GM12878 (cell line): ENCODE measurements around the gene BRICD5. TPM values are rescaled to one million over a fixed set of nuclear protein-coding genes. Genes with fewer than 3 reads are reported as not detected.

Experiments
- ATAC-seq: fragments of 200-7000 bp; cut with Tn5 transposase; 3 replicates; pipeline ENCODE4 v1.9.1; 2020; ENCODE audit warnings: mild to moderate bottlenecking, moderate library complexity
- BruUV-seq: library from RNA; stranded (reverse); fragments of 400-500 nt; replicated peaks from 2 replicates; lab custom pipeline; 2021; lab: Mats Ljungman, UMichigan
- CTCF ChIA-PET: fragments of 300-600 bp; sonication (Branson Sonifier 250); formaldehyde crosslinking; extraction: SDS; loops from one replicate; lab custom pipeline; 2021; ENCODE audit warnings: inconsistent platforms; lab: Yijun Ruan, JAX
- POLR2A ChIA-PET: fragments of 350-600 bp; formaldehyde crosslinking; extraction: SDS; loops from one replicate; lab custom pipeline; 2021; ENCODE audit warnings: inconsistent platforms; lab: Charles Lee
- RAD21 ChIA-PET: fragments of 300-600 bp; sonication (Branson Sonifier 250); formaldehyde crosslinking; loops from one replicate; lab custom pipeline; 2023; ENCODE audit warnings: antibody characterized with exemption; ENCODE audit not compliant: unreplicated experiment; lab: Charles Lee
- SMC1A ChIA-PET: fragments of 300-600 bp; sonication (Branson Sonifier 250); formaldehyde crosslinking; loops from one replicate; lab custom pipeline; 2023; ENCODE audit not compliant: unreplicated experiment, uncharacterized antibody; lab: Charles Lee
- DNase-seq: peaks from one replicate; pipeline ENCODE4 v3.0.0-alpha.2; 2011; ENCODE audit warnings: low read depth, low spot score
- FAIRE-seq: peaks from 3 replicates; lab custom pipeline; 2011; peaks lifted over from hg19 to GRCh38; lab: Jason Lieb, UNC
- H2AFZ ChIP-seq: 2 replicates; pipeline ENCODE4 v1.6.0; 2011; ENCODE audit warnings: low read depth, low read length, control low read depth; ENCODE audit not compliant: control insufficient read depth
- H3K27ac ChIP-seq: 2 replicates; pipeline ENCODE4 v1.5.1; 2011; ENCODE audit warnings: control low read depth; ENCODE audit not compliant: control insufficient read depth, insufficient read depth
- H3K27me3 ChIP-seq, 2 experiments: replicated peaks in 1 of 2; 2 replicates each; pipeline versions ENCODE4 v1.6.0 to v1.6.1; 2011; ENCODE audit warnings: low read length in 1 of 2; ENCODE audit not compliant: control insufficient read depth in 2 of 2, insufficient read depth in 2 of 2
- H3K36me3 ChIP-seq, 2 experiments: 2 replicates each; pipeline ENCODE4 v1.5.1; 2011; ENCODE audit warnings: low read length in 1 of 2; ENCODE audit not compliant: control insufficient read depth in 2 of 2, insufficient read depth in 2 of 2
- H3K4me1 ChIP-seq: 2 replicates; pipeline ENCODE4 v1.6.1; 2011; ENCODE audit warnings: mild to moderate bottlenecking, low read length, moderate library complexity, mixed read lengths; ENCODE audit not compliant: control insufficient read depth, insufficient read depth
- H3K4me2 ChIP-seq: 2 replicates; pipeline ENCODE4 v1.6.0; 2011; ENCODE audit warnings: control low read depth; ENCODE audit not compliant: control insufficient read depth, insufficient read depth
- H3K4me3 ChIP-seq: fragments of 200-600 bp; sonication (generic); 2 replicates; pipeline ENCODE4 v1.5.1; 2016
- H3K79me2 ChIP-seq: 2 replicates; pipeline ENCODE4 v1.6.0; 2011; ENCODE audit warnings: low read length; ENCODE audit not compliant: control insufficient read depth, insufficient read depth
- H3K9ac ChIP-seq: 2 replicates; pipeline ENCODE4 v1.8.0; 2011; ENCODE audit warnings: low read length, control low read depth, mixed read lengths; ENCODE audit not compliant: control insufficient read depth, insufficient read depth
- H3K9me3 ChIP-seq: replicated peaks from 3 replicates; pipeline ENCODE4 v1.5.1; 2011; ENCODE audit warnings: mild to moderate bottlenecking, low read length; ENCODE audit not compliant: control insufficient read depth, insufficient read depth
- H4K20me1 ChIP-seq: 2 replicates; pipeline ENCODE4 v1.6.0; 2011; ENCODE audit not compliant: control insufficient read depth, insufficient read depth
- BMI1 ChIP-seq: fragments of 450-650 bp; IDR thresholded peaks from 2 replicates; pipeline ENCODE4 v1.6.1; 2016; ENCODE audit warnings: mild to moderate bottlenecking, moderate library complexity, borderline replicate concordance
- CHD2 ChIP-seq: IDR thresholded peaks from 2 replicates; pipeline ENCODE4 v1.6.1; 2011; ENCODE audit warnings: low read depth, low read length, improper control_type of control experiment, borderline replicate concordance
- CREM ChIP-seq: IDR thresholded peaks from 2 replicates; pipeline ENCODE4 v1.6.1; 2014; ENCODE audit warnings: antibody characterized with exemption, low read depth
- HDAC6 ChIP-seq: fragments of 200-600 bp; sonication (generic); IDR thresholded peaks from one replicate; pipeline ENCODE4 v1.8.0; 2017; ENCODE audit warnings: antibody characterized with exemption; ENCODE audit not compliant: unreplicated experiment
- IRF4 ChIP-seq: IDR thresholded peaks from 2 replicates; pipeline ENCODE4 v1.6.1; 2011; ENCODE audit warnings: low read depth, low read length
- KAT2A ChIP-seq: conservative IDR thresholded peaks from 2 replicates; pipeline ENCODE4 v1.6.1; 2011; ENCODE audit warnings: low read depth, low read length; ENCODE audit not compliant: control insufficient read depth
- NFIC ChIP-seq: IDR thresholded peaks from 2 replicates; pipeline ENCODE4 v1.6.1; 2012; ENCODE audit warnings: low read depth, mild to moderate bottlenecking, inconsistent platforms, low read length, moderate library complexity
- NR2C2 ChIP-seq: IDR thresholded peaks from 2 replicates; pipeline ENCODE4 v1.6.1; 2011; ENCODE audit warnings: borderline replicate concordance, low read depth; ENCODE audit not compliant: control insufficient read depth, insufficient read length
- NRF1 ChIP-seq: conservative IDR thresholded peaks from 2 replicates; pipeline ENCODE4 v1.6.1; 2011; ENCODE audit warnings: mild to moderate bottlenecking, low read depth, low read length, improper control_type of control experiment
- PAX8 ChIP-seq: fragments of 450-650 bp; IDR thresholded peaks from 2 replicates; pipeline ENCODE4 v1.6.1; 2017; ENCODE audit warnings: mild to moderate bottlenecking, moderate library complexity
- RELA ChIP-seq: fragments of 450-650 bp; IDR thresholded peaks from 2 replicates; pipeline ENCODE4 v1.8.0; 2014; ENCODE audit warnings: borderline replicate concordance; ENCODE audit not compliant: partially characterized antibody
- WGBS: methylation state at CpG from one replicate; pipeline ENCODE4 v1.1.6; 2016; ENCODE audit warnings: low lambda C conversion rate; ENCODE audit not compliant: insufficient replicate concordance, insufficient coverage; ENCODE audit errors: missing lambda C conversion rate; 5-methylcytosine and 5-hydroxymethylcytosine counted together
- in situ Hi-C: fragments of 300-500 bp; cut with MboI; formaldehyde crosslinking; loops from 9 replicates; pipeline ENCODE4 v1.14.3; 2018; ENCODE audit warnings: mixed read lengths
- intact Hi-C: fragments of 100-400 bp; cut with micrococcal nuclease; formaldehyde crosslinking; loops from one replicate; pipeline ENCODE4 v1.14.2; 2022; ENCODE audit not compliant: unreplicated experiment
- polyA plus RNA-seq, 11 experiments: library from polyadenylated mRNA; depleted of rRNA in 4 of 11; unstranded in 6 of 11; stranded (reverse) in 5 of 11; fragments of >200 nt; fragmentation: Nextera tagmentation in 4 of 11; fragmentation: Illumina TruSeq in 1 of 11; extraction: Ambion mirVana in 4 of 11; extraction: Trizol in 1 of 11; gene quantifications; 1 replicate in 1 of 11; 2 replicates in 10 of 11; pipeline versions ENCODE4 v1.2.1 to v1.2.3, GENCODE V29; 2011 to 2016; ENCODE audit warnings: inconsistent platforms in 2 of 11, missing spikeins in 2 of 11, low read depth in 1 of 11
- total RNA-seq, 4 experiments: library from RNA; depleted of rRNA in 3 of 4; stranded (reverse); fragments of >200 nt in 3 of 4; fragmentation: Illumina TruSeq in 1 of 4; extraction: Trizol in 1 of 4; gene quantifications; 2 replicates each; pipeline versions ENCODE4 v1.2.1 to v1.2.3, GENCODE V29; 2013 to 2021
- TF ChIP-seq, protein P1 (sequence below): IDR thresholded peaks from 2 replicates; pipeline ENCODE4 v1.6.1; 2011; ENCODE audit warnings: low read depth, low read length, improper control_type of control experiment, borderline replicate concordance

Gene BRICD5
- total and polyA plus RNA-seq, 10 of the 15 experiments (the other 5 are each of a cell fraction or from before 2014, with no cell fraction given): 0.58 to 11.6 (median 1.5) TPM; not detected in 1

DNA sequence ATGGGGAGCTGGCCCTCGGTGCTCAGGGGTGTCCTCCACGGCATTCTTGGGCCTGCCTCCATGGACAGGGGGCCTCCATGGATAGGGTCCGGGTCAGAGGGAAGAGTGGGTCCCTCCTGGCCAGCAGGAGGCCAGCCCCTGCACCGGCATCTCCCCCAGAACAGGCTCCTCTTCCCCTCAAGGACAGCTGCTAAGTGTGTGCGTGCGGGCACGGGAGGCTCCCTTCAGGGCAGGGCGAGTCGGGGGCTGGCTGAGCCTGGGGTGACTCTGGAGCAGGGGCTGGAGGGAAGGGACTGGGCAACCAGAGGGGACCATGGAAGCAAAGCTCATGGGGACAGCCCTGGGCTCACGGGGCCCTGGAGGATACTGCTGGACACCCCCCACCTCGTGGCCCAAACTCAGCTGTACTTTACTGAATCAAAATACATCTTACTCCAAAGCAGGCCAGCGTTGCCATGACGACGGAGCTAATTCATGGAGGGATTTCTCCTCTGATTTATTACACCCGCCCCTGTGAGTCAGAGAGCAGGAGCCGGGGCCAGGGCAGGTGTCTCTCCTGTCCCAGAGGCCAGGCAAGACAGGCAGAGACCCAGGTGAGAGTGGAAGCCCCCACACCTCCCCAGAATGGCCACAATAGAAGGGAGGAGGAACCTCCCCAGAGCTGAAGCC, 16.4 kb downstream of the BRICD5 start:
- no peak for DNase-seq
- POLR2A ChIA-PET: interaction anchor here (0.6 kb wide), 1 partner anchor 212 kb away, joined by 8 read pairs; no protein-coding TSS in a partner anchor

More for the DNA sequence above, 16.4 kb downstream of the BRICD5 start:
- no peak overlapping the region for H3K9ac ChIP-seq
- ChIA-PET SMC1A (no interaction called here), RAD21 (interaction anchor here (1.0 to 1.5 kb wide), 3 partner anchors 57 to 307 kb away, joined by 4 to 11 read pairs (median 10); partner anchors contain the start of gene ECI1), CTCF (interaction anchor here (0.5 to 2.0 kb wide), 9 partner anchors 17 to 313 kb away, joined by 3 to 10 read pairs (median 3); partner anchors contain the start of genes ECI1 and PGP)
- H3K9me3 ChIP-seq: no peaks in the 10 kb centered on the region
- H3K4me3 ChIP-seq: no peak overlapping the region
- intact Hi-C loops (loop anchor here (2.0 kb wide), 1 partner anchor 307 kb away; no protein-coding TSS in a partner anchor), in situ Hi-C loops (no loop called here)
- H3K4me1 ChIP-seq: no peaks in the 10 kb centered on the region; the same call in 1 of the 2 replicates
- no peak overlapping the region for H2AFZ ChIP-seq
- TF ChIP-seq CREM (no peak), KAT2A (no peak), BMI1 (no peak), PAX8 (no peak), NRF1 (no peak), CHD2 (no peak), RELA (no peak), IRF4 (no peak), NFIC (no peak), NR2C2 (no peak), HDAC6 (no peak)
- TF ChIP-seq, protein P1, sequence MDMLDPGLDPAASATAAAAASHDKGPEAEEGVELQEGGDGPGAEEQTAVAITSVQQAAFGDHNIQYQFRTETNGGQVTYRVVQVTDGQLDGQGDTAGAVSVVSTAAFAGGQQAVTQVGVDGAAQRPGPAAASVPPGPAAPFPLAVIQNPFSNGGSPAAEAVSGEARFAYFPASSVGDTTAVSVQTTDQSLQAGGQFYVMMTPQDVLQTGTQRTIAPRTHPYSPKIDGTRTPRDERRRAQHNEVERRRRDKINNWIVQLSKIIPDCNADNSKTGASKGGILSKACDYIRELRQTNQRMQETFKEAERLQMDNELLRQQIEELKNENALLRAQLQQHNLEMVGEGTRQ: no peak
- BruUV-seq: no TSS peak
- no peak overlapping the region for H3K4me2 ChIP-seq
- no peak; the same call in 2 of the 3 replicates for ATAC-seq
- no peak overlapping the region for H3K27ac ChIP-seq
- WGBS: 39% methylated on average over 16 of the region's 16 CpGs
- no peak for FAIRE-seq
- H4K20me1 ChIP-seq: no peaks in the 10 kb centered on the region
- no peaks in the 10 kb centered on the region for H3K36me3 ChIP-seq
- peaks cover 12 to 15% of the 10 kb centered on the region in 2 experiments for H3K27me3 ChIP-seq
- no peaks in the 10 kb centered on the region for H3K79me2 ChIP-seq
